Kidney (tissue), 14 donors: ENCODE measurements around the gene GAGE13. TPM values are rescaled to one million over a fixed set of nuclear protein-coding genes. Genes with fewer than 3 reads are reported as not detected.
"Not testable (repeated sequence)": the region's sequence is repeated elsewhere in the genome, so short reads cannot be mapped to it uniquely, and the experiment has no call there.

Source experiments
- DNase-seq, 5 donors: peaks; one replicate each; pipeline ENCODE4 v3.0.0-alpha.2; 2013 to 2020
- FAIRE-seq: peaks from 2 replicates; lab custom pipeline; 2012; peaks lifted over from hg19 to GRCh38; lab: Jason Lieb, UNC
- H3K27ac ChIP-seq, 2 donors: one replicate each; pipeline ENCODE4 v1.7.0; 2013; ENCODE audit warnings: low read depth in 2 of 2, low read length in 2 of 2, inconsistent platforms in 1 of 2
- H3K27me3 ChIP-seq: one replicate; pipeline ENCODE4 v1.7.1; 2013; ENCODE audit warnings: low read length, inconsistent platforms; ENCODE audit not compliant: control insufficient read depth, insufficient read depth
- H3K36me3 ChIP-seq, 3 donors: one replicate each; pipeline versions ENCODE4 v1.7.0 to v1.7.1; 2013; ENCODE audit warnings: low read length in 3 of 3, control low read depth in 1 of 3, inconsistent platforms in 1 of 3; ENCODE audit not compliant: insufficient read depth in 3 of 3, control insufficient read depth in 2 of 3
- H3K4me1 ChIP-seq, 3 donors: one replicate each; pipeline versions ENCODE4 v1.7.0 to v1.7.1; 2013; ENCODE audit warnings: low read length in 3 of 3, inconsistent platforms in 1 of 3, low read depth in 1 of 3; ENCODE audit not compliant: control insufficient read depth in 2 of 3, insufficient read depth in 2 of 3
- H3K4me3 ChIP-seq, 3 donors: one replicate each; pipeline versions ENCODE4 v1.7.0 to v1.8.1; 2013; ENCODE audit warnings: low read length in 3 of 3, control low read depth in 1 of 3, inconsistent platforms in 1 of 3
- H3K9ac ChIP-seq, 3 donors: one replicate each; pipeline versions ENCODE4 v1.7.0 to v1.7.1; 2013; ENCODE audit warnings: low read length in 3 of 3, control low read depth in 1 of 3, inconsistent platforms in 1 of 3
- H3K9me3 ChIP-seq, 3 donors: one replicate each; pipeline versions ENCODE4 v1.7.0 to v1.7.1; 2013; ENCODE audit warnings: low read length in 3 of 3, control low read depth in 1 of 3, inconsistent platforms in 1 of 3; ENCODE audit not compliant: control insufficient read depth in 2 of 3, insufficient read depth in 1 of 3
- intact Hi-C: fragments of 100-400 bp; cut with DNase I; formaldehyde crosslinking; loops from one replicate; pipeline ENCODE4 v1.11.1; 2022
- polyA plus RNA-seq: library from polyadenylated mRNA; stranded (reverse); fragments of 350-450 nt; fragmentation: Illumina TruSeq; extraction: RNeasy Lipid Tissue Mini Kit (QIAGEN cat#74804); gene quantifications from one replicate; pipeline ENCODE4 v1.2.3, GENCODE V29; 2014; ENCODE audit warnings: low read depth, low replicate concordance; ENCODE audit not compliant: insufficient read depth
- total RNA-seq: library from RNA; stranded (reverse); fragmentation: NEBNext Ultra II Directional; extraction: Animal tissue kit (Norgen Biotek cat#: 25700); gene quantifications from one replicate; pipeline ENCODE4 v1.2.1, GENCODE V29; 2021
- TF ChIP-seq, protein P1 (sequence below): IDR thresholded peaks from 3 replicates; pipeline ENCODE4 v1.5.1; 2012; ENCODE audit warnings: mild to moderate bottlenecking, moderate library complexity, borderline replicate concordance; ENCODE audit not compliant: insufficient read depth; ENCODE audit errors: extremely low read depth
- donor health status: control.
- donor health status: control.
- donor health status: control.
- donor health status: control.
- donor health status: control.
- donor health status: DM: yes; HTN: yes; CAD: no.
- donor health status: Normal renal cell carcinoma (clear cell type).

GAGE13 gene
- total and polyA plus RNA-seq, 2 donors from 2014 or later: not detected

DNA sequence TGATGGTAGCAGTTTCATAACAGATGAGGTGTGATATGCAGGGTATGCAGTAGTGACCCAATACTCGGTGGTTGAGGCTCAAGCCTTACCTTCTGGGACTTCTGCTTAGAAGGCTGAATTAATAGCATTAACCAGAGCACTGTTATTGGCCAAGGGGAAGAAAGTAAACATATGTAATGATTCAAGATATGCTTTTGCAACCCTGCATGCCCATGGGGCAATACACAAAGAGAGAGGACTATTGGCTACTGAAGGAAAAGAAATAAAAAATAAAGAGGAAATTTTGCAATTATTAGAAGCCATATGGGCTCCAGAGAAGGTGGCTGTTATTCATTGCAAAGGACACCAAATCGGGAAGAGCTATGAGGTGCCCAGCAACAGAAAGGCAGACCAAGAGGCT is 19.2 kb upstream of the GAGE13 start:
- no peaks in the 10 kb centered on the region for H3K4me1 ChIP-seq
- no peaks in the 10 kb centered on the region for H3K27me3 ChIP-seq
- H3K36me3 ChIP-seq: no peaks in the 10 kb centered on the region
- intact Hi-C loops: no loop called here
- FAIRE-seq (no peak), DNase-seq (no peak)
- H3K4me3 ChIP-seq: no peak overlapping the region
- H3K27ac ChIP-seq: no peak overlapping the region
- no peak overlapping the region for H3K9ac ChIP-seq
- H3K9me3 ChIP-seq: no peaks in the 10 kb centered on the region
- TF ChIP-seq, protein P1, sequence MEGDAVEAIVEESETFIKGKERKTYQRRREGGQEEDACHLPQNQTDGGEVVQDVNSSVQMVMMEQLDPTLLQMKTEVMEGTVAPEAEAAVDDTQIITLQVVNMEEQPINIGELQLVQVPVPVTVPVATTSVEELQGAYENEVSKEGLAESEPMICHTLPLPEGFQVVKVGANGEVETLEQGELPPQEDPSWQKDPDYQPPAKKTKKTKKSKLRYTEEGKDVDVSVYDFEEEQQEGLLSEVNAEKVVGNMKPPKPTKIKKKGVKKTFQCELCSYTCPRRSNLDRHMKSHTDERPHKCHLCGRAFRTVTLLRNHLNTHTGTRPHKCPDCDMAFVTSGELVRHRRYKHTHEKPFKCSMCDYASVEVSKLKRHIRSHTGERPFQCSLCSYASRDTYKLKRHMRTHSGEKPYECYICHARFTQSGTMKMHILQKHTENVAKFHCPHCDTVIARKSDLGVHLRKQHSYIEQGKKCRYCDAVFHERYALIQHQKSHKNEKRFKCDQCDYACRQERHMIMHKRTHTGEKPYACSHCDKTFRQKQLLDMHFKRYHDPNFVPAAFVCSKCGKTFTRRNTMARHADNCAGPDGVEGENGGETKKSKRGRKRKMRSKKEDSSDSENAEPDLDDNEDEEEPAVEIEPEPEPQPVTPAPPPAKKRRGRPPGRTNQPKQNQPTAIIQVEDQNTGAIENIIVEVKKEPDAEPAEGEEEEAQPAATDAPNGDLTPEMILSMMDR: no peak

- Histone ChIP-seq H3K4me3 (no peak overlapping the region), H3K9ac (no peak overlapping the region), H3K4me1 (no peaks in the 10 kb centered on the region), H3K27ac (no peak overlapping the region), H3K9me3 (no peaks in the 10 kb centered on the region), H3K27me3 (no peaks in the 10 kb centered on the region), H3K36me3 (no peaks in the 10 kb centered on the region)
- FAIRE-seq: no peak
- intact Hi-C loops: no loop called here
- TF ChIP-seq, protein P1: no peak
- no peak for DNase-seq
These were observed 15.3 kb upstream of the GAGE13 start for GRCh38 chrX:49316085-49316484.

DNA sequence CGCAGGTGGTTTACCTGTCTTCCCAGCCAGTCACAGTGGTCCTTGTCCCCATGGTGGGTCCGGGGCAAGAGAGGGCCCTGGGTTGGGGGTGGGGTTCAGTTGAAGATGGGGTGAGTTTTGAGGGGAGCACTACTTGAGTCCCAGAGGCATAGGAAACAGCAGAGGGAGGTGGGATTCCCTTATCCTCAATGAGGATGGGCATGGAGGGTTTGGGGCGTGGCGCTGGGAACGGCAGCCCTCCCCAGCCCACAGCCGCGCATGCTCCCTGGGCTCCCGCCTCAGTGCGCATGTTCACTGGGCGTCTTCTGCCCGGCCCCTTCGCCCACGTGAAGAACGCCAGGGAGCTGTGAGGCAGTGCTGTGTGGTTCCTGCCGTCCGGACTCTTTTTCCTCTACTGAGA is 9.6 kb upstream of the GAGE13 start, which contains the start of gene GAGE12J:
TSS of gene GAGE12J (plus strand) at position 301 of the 400 bp plus-strand sequence. CDS start 1,157 bp downstream, outside the sequence.
- H3K36me3 ChIP-seq, H3K9ac ChIP-seq, H3K27me3 ChIP-seq, intact Hi-C loops, H3K27ac ChIP-seq, FAIRE-seq, H3K9me3 ChIP-seq, DNase-seq, H3K4me3 ChIP-seq, H3K4me1 ChIP-seq: not testable (repeated sequence)

DNA sequence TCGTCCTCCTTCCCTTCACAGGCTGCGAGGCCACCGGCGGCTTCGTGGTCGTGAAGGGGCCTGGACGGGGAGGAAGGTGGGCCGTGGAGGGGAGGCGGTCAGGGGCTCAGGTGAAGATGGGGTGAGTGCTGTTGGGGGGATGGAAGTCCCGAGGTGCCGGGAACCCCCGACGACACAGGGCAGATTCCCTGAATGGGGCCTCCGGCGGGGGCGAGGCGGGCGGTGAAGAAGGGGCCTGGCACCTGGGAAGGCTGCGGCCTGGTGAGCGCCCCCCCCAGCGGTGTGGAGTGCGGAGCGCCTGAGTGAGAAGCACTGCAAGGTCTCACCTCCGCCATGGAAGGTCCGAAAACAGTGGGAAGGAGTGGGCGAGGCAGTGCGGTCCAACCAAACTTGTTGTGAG is 9.1 kb upstream of the GAGE13 start:
- H3K4me3 ChIP-seq, H3K36me3 ChIP-seq, FAIRE-seq, intact Hi-C loops, H3K4me1 ChIP-seq, H3K9ac ChIP-seq, H3K9me3 ChIP-seq, H3K27ac ChIP-seq, H3K27me3 ChIP-seq: not testable (repeated sequence)
- DNase-seq: peak in 1 of 5 donors; percentile 37

DNA sequence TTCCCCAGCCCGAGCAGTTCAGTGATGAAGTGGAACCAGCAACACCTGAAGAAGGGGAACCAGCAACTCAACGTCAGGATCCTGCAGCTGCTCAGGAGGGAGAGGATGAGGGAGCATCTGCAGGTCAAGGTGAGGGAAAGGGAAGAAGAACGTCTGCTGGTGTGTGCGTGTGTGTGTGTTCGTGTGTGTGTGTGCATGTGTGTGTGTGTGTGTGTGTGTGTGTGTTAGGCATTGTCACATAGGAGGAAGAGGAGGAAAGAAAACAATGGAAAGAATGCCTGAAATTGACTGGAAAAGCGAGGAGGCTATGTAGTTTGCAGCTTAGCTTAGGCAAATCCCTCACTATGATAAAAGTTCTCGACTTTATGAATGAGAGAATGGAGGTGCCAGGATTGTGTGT is 7.6 kb upstream of the GAGE13 start:
- not testable (repeated sequence) for H3K9me3 ChIP-seq, H3K27me3 ChIP-seq, FAIRE-seq

DNA sequence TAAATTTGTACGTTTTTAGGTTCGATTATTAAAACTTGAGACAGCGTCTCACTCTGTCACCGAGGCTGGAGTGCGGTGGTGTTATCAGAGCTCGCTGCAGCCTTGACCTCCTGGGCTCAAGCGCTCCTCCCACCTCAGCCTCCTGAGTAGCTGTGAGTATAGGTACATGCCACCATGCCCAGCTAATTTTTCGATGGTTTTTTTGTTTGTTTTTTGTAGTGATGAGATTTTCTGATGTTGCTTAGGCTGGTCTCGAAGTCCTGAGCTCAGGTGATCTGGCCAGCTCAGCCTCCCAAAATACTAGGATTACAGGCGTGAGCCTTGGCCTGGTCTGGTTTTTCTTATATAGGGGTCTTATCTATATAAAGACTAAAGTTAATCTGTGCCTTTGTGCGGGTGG is 961 bp upstream of the GAGE13 start:
- FAIRE-seq, H3K4me1 ChIP-seq, H3K9ac ChIP-seq, H3K27ac ChIP-seq, intact Hi-C loops, H3K27me3 ChIP-seq, H3K9me3 ChIP-seq, H3K36me3 ChIP-seq, DNase-seq, H3K4me3 ChIP-seq: not testable (repeated sequence)

More for the DNA sequence above, 7.6 kb upstream of the GAGE13 start:
- H3K4me1 ChIP-seq, H3K36me3 ChIP-seq, H3K4me3 ChIP-seq, H3K27ac ChIP-seq, intact Hi-C loops, H3K9ac ChIP-seq: not testable (repeated sequence)
- peak in 1 of 5 donors; percentile 11 for DNase-seq

DNA sequence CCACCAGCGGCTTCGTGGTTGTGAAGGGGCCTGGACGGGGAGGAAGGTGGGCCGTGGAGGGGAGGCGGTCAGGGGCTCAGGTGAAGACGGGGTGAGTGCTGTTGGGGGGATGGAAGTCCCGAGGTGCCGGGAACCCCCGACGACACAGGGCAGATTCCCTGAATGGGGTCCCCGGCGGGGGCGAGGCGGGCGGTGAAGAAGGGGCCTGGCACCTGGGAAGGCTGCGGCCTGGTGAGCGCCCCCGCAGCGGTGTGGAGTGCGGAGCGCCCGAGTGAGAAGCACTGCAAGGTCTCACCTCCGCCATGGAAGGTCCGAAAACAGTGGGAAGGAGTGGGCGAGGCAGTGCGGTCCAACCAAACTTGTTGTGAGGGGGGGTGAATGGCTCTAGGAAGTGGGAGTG is 459 bp downstream of the GAGE13 start:
- intact Hi-C loops, H3K36me3 ChIP-seq, H3K27ac ChIP-seq, H3K4me3 ChIP-seq, H3K27me3 ChIP-seq, FAIRE-seq, H3K4me1 ChIP-seq, H3K9me3 ChIP-seq, H3K9ac ChIP-seq: not testable (repeated sequence)
- DNase-seq: peak in 2 of 5 donors; percentile 13 to 80
